ENCODE measurements around the gene HK1. TPM values are rescaled to one million over a fixed set of nuclear protein-coding genes. Genes with fewer than 3 reads are reported as not detected.

HK1 gene
- total RNA-seq, 1 experiment from 2014 or later = 98.8 TPM

DNA sequence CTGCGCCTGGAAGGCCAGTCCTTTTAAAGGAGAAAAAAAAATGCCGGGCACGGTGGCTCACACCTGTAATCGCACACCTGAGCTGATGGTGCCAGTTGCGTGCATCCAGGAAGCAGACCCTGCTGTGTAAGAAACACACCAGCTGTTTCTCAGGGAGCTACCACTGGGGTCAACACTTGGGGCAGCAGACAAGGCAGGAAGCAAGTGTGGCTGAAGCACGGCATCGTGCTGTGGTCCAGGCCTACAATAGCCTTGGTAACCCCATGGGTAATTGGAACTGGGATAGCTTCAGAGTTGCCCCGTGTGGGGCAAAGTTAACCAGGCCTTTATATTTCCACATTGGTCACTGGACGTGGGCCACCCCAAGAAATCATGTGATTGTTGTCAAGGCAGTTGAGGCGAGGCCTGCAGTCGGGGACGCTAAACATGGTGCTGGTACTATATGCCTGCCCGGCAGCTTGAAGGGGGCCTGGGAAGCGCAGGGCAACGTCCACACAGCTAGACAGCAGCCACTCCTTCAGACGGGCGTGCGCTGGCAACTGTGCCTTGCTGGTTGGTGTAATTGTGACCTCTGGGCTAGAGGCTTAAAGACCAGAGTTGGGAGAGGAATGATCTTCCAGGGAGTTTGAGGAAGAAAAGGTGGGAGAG lies 140.9 kb downstream of the HK1 start:
- Mint-ChIP-seq H3K4me1 (peaks cover 4% of the 10 kb centered on the region in 2 experiments; a peak in 2 of 4 replicates), H3K4me3 (no peak overlapping the region), H3K36me3 (ENCODE audit: insufficient read depth in 1 of 3, low read depth in 3 of 3) (no peaks in the 10 kb centered on the region), H3K27me3 (ENCODE audit: low read depth) (peaks cover 8% of the 10 kb centered on the region), H3K27ac (no peak overlapping the region; a peak in 1 of 7 replicates), H3K9me3 (no peaks in the 10 kb centered on the region)
- WGBS (ENCODE audit: extremely low coverage, insufficient read length, low lambda C conversion rate) = no CpG with 5 or more reads among the region's 18 CpGs
- Histone ChIP-seq H2AFZ (ENCODE audit: low read length) (no peak overlapping the region), H3K79me2 (ENCODE audit: insufficient read depth, low read length) (no peaks in the 10 kb centered on the region), H3K18ac (ENCODE audit: insufficient read length, low read depth, low read length) (no peak overlapping the region), H3K27ac (ENCODE audit: insufficient read length, low read depth, low read length) (no peak overlapping the region), H3K9me3 (ENCODE audit: control insufficient read depth, low read depth, low read length) (no peaks in the 10 kb centered on the region), H2BK12ac (ENCODE audit: insufficient read length, low read depth, low read length) (no peak overlapping the region), H3K4ac (ENCODE audit: low read depth, low read length) (no peak overlapping the region), H3K4me1 (ENCODE audit: insufficient read depth, low read length) (no peaks in the 10 kb centered on the region), H2AK5ac (ENCODE audit: insufficient read length, low read length) (no peak overlapping the region), H3K14ac (ENCODE audit: insufficient read depth, low read length) (no peak overlapping the region; the same call in 1 of the 2 replicates), H3K79me1 (ENCODE audit: insufficient read depth, low read depth, low read length, poor library complexity, severe bottlenecking) (no peaks in the 10 kb centered on the region), H2BK5ac (ENCODE audit: insufficient read length, low read length) (no peak overlapping the region), H4K20me1 (ENCODE audit: control insufficient read depth, insufficient read depth, insufficient read length) (no peaks in the 10 kb centered on the region), H3K56ac (ENCODE audit: insufficient read length, low read depth, low read length) (no peak overlapping the region), H4K5ac (ENCODE audit: insufficient read length, low read depth, low read length) (no peak overlapping the region), H3K23ac (ENCODE audit: insufficient read length, low read depth, low read length) (no peak overlapping the region), H4K91ac (ENCODE audit: insufficient read length, low read depth, low read length) (no peak overlapping the region), H3K4me2 (ENCODE audit: insufficient read depth, insufficient read length, low read length) (no peak overlapping the region), H2BK120ac (ENCODE audit: low read depth, low read length, poor library complexity, severe bottlenecking) (no peak overlapping the region), H4K8ac (replicated peaks; ENCODE audit: insufficient read length, low read depth, low read length) (no peak overlapping the region), H2BK20ac (ENCODE audit: low read depth, low read length, poor library complexity, severe bottlenecking) (no peak overlapping the region), H3K27me3 (ENCODE audit: insufficient read depth, low read length) (no peaks in the 10 kb centered on the region), H3K23me2 (ENCODE audit: insufficient read length, low read depth, low read length, poor library complexity, severe bottlenecking) (no peaks in the 10 kb centered on the region), H2BK15ac (ENCODE audit: low read depth, low read length) (no peak overlapping the region), H3K9ac (ENCODE audit: extremely low read depth, insufficient read length, low read length) (no peak overlapping the region), H3T11ph (ENCODE audit: low read length) (no peak overlapping the region)
- no peak for DNase-seq
- no peak for TF ChIP-seq CTCF (conservative IDR thresholded peaks at IDR 0.05)

All from H9 (cell line).